Mesenchymal stem cell (in vitro differentiated cells and primary cell): ENCODE results near the gene NFATC2.

Experiments
- DNase-seq: peaks from one replicate; pipeline ENCODE4 v3.0.0-alpha.2; 2013
- H2AFZ ChIP-seq: one replicate; pipeline ENCODE4 v1.6.1; 2013; ENCODE audit warnings: low read depth, mild to moderate bottlenecking, control low read depth, inconsistent platforms, low read length, moderate library complexity
- H2AK5ac ChIP-seq: 2 replicates; pipeline ENCODE4 v1.6.1; 2013; ENCODE audit warnings: low read length, moderate library complexity, mild to moderate bottlenecking, inconsistent platforms; ENCODE audit not compliant: severe bottlenecking
- H2BK120ac ChIP-seq: one replicate; pipeline ENCODE4 v1.6.1; 2013; ENCODE audit warnings: low read depth, mild to moderate bottlenecking, inconsistent platforms, low read length, moderate library complexity
- H2BK12ac ChIP-seq, 2 experiments: one replicate each; pipeline ENCODE4 v1.6.1; 2013; ENCODE audit warnings: inconsistent platforms in 2 of 2, low read length in 2 of 2, mild to moderate bottlenecking in 2 of 2, moderate library complexity in 2 of 2, control low read depth in 1 of 2
- H2BK15ac ChIP-seq: one replicate; pipeline ENCODE4 v1.6.1; 2013; ENCODE audit warnings: mild to moderate bottlenecking, low read depth, inconsistent platforms; ENCODE audit not compliant: poor library complexity, severe bottlenecking
- H2BK5ac ChIP-seq: 2 replicates; pipeline ENCODE4 v1.6.1; 2013; ENCODE audit warnings: low read depth, mild to moderate bottlenecking, low read length, control low read depth, inconsistent platforms; ENCODE audit not compliant: poor library complexity, severe bottlenecking
- H3K14ac ChIP-seq, 2 experiments: one replicate each; pipeline ENCODE4 v1.6.1; 2013; ENCODE audit warnings: inconsistent platforms in 2 of 2, low read length in 2 of 2, control low read depth in 1 of 2, mild to moderate bottlenecking in 1 of 2, moderate library complexity in 1 of 2
- H3K18ac ChIP-seq, 2 experiments: one replicate each; pipeline ENCODE4 v1.6.1; 2013; ENCODE audit warnings: inconsistent platforms in 2 of 2, low read length in 2 of 2, control low read depth in 1 of 2, low read depth in 1 of 2, mild to moderate bottlenecking in 1 of 2
- H3K23ac ChIP-seq, 2 experiments: one replicate each; pipeline ENCODE4 v1.6.1; 2013; ENCODE audit warnings: inconsistent platforms in 2 of 2, low read length in 2 of 2, mild to moderate bottlenecking in 2 of 2, moderate library complexity in 2 of 2, control low read depth in 1 of 2
- H3K27ac ChIP-seq: 2 replicates; pipeline ENCODE4 v1.5.1; 2013; ENCODE audit warnings: mild to moderate bottlenecking, moderate library complexity, low read length, control low read depth, inconsistent platforms; ENCODE audit not compliant: poor library complexity, severe bottlenecking
- H3K27me3 ChIP-seq, 2 experiments: 2 replicates each; pipeline versions ENCODE4 v1.6.1 to v1.7.0; 2013; ENCODE audit warnings: low read length in 2 of 2, mild to moderate bottlenecking in 2 of 2, moderate library complexity in 2 of 2, control low read depth in 1 of 2, inconsistent platforms in 1 of 2; ENCODE audit not compliant: control insufficient read depth in 1 of 2, insufficient read depth in 1 of 2
- H3K36me3 ChIP-seq, 2 experiments: 2 replicates each; pipeline versions ENCODE4 v1.6.1 to v1.7.0; 2013; ENCODE audit warnings: low read length in 2 of 2, control low read depth in 1 of 2, inconsistent platforms in 1 of 2, low read depth in 1 of 2, mild to moderate bottlenecking in 1 of 2; ENCODE audit not compliant: insufficient read depth in 2 of 2, control insufficient read depth in 1 of 2
- H3K4ac ChIP-seq, 2 experiments: one replicate each; pipeline ENCODE4 v1.6.1; 2013; ENCODE audit warnings: inconsistent platforms in 2 of 2, low read length in 2 of 2, mild to moderate bottlenecking in 2 of 2, moderate library complexity in 2 of 2, control low read depth in 1 of 2, low read depth in 1 of 2
- H3K4me1 ChIP-seq: 2 replicates; pipeline ENCODE4 v1.6.1; 2013; ENCODE audit warnings: low read depth, low read length, control low read depth; ENCODE audit not compliant: control insufficient read depth, insufficient read depth
- H3K4me2 ChIP-seq: 2 replicates; pipeline ENCODE4 v1.6.1; 2013; ENCODE audit warnings: low read length, mild to moderate bottlenecking, inconsistent platforms; ENCODE audit not compliant: poor library complexity, severe bottlenecking
- H3K4me3 ChIP-seq, 2 experiments: 2 replicates each; pipeline versions ENCODE4 v1.5.1 to v1.7.0; 2013; ENCODE audit warnings: low read length in 2 of 2, mild to moderate bottlenecking in 2 of 2, control low read depth in 1 of 2, low read depth in 1 of 2; ENCODE audit not compliant: insufficient read depth in 1 of 2
- H3K79me1 ChIP-seq: replicated peaks from 2 replicates; pipeline ENCODE4 v1.6.1; 2013; ENCODE audit warnings: mild to moderate bottlenecking, control low read depth, low read length, inconsistent platforms; ENCODE audit not compliant: poor library complexity, severe bottlenecking
- H3K9ac ChIP-seq: 2 replicates; pipeline ENCODE4 v1.7.0; 2013; ENCODE audit warnings: mild to moderate bottlenecking, low read length, moderate library complexity
- H3K9me3 ChIP-seq: 2 replicates; pipeline ENCODE4 v1.7.0; 2013; ENCODE audit warnings: mild to moderate bottlenecking, low read length; ENCODE audit not compliant: control insufficient read depth
- H4K8ac ChIP-seq: one replicate; pipeline ENCODE4 v1.6.1; 2013; ENCODE audit warnings: inconsistent platforms, mild to moderate bottlenecking, low read length, moderate library complexity
- H4K91ac ChIP-seq: one replicate; pipeline ENCODE4 v1.6.1; 2013; ENCODE audit warnings: mild to moderate bottlenecking, low read length, inconsistent platforms
- WGBS: methylation state at CpG from one replicate; pipeline ENCODE4 v1.1.7; 2013; ENCODE audit warnings: mixed read lengths; 5-methylcytosine and 5-hydroxymethylcytosine counted together

Gene NFATC2

DNA sequence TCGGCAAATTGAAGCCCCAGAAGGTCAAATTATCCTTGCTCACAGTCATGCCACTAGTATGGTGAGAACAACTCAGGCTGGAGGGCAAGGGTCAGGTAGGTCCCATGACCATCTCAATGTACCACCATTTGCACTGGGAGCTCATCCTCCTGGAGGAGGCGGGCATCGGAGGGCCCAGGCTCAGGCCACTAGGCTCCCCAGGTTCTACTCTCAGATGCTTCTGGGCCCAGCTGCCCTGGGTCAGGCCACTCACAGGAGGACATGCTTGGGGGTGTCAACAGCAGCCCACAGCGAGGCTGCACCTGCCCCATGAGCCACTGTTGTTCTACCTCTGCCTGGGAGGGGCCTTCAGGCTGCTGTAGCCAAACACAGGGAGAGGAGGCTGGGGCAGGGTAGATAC lies 39.1 kb downstream of the NFATC2 start:
- Histone ChIP-seq H3K18ac (no peak overlapping the region), H2AFZ (no peak overlapping the region), H3K9ac (no peak overlapping the region), H3K4me3 (no peak overlapping the region), H2BK15ac (no peak overlapping the region), H3K79me1 (no peaks in the 10 kb centered on the region), H3K4me2 (no peak overlapping the region), H4K8ac (no peak overlapping the region), H3K14ac (no peak overlapping the region), H3K4me1 (peaks cover 1% of the 10 kb centered on the region), H3K36me3 (no peaks in the 10 kb centered on the region), H3K27ac (no peak overlapping the region), H2BK5ac (no peak overlapping the region), H2BK120ac (no peak overlapping the region), H2BK12ac (no peak overlapping the region), H3K4ac (no peak overlapping the region), H2AK5ac (no peak overlapping the region), H3K23ac (no peak overlapping the region), H4K91ac (peak overlapping the region; percentile 66), H3K27me3 (peaks cover 7 to 11% of the 10 kb centered on the region in 2 experiments), H3K9me3 (no peaks in the 10 kb centered on the region)
- 92% methylated on average over 4 of the region's 4 CpGs for WGBS
- DNase-seq, result no peak

DNA sequence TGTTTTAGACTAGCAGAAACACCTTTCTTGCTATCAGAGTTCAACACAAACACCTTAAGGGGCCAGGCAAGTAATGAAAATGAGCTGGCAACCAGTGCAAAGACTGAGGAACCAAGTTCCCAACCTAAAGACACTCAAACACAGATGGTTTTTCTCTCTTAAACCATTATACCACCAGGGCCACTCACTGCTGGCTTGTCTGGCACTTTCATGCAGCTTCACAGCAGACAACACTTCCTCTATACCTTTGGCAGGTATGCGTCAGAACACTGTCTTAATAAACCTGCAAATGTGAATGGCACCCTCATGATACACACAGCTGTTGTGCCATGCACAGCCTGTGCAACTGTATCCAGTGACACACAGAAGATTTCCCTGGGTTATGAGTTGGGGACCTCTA lies 41.6 kb downstream of the NFATC2 start:
- peaks cover 9 to 15% of the 10 kb centered on the region in 2 experiments for H3K27me3 ChIP-seq
- no peak overlapping the region for H2BK5ac ChIP-seq
- H3K4me3 ChIP-seq, result no peak overlapping the region
- H4K8ac ChIP-seq, result no peak overlapping the region
- H3K36me3 ChIP-seq, result no peaks in the 10 kb centered on the region
- H3K14ac ChIP-seq, result no peak overlapping the region
- H3K79me1 ChIP-seq, result no peaks in the 10 kb centered on the region
- H3K23ac ChIP-seq, result no peak overlapping the region
- H2BK12ac ChIP-seq, result no peak overlapping the region
- no peak overlapping the region for H2BK120ac ChIP-seq
- H3K18ac ChIP-seq, result no peak overlapping the region
- no peak overlapping the region for H3K4ac ChIP-seq
- H2AFZ ChIP-seq, result no peak overlapping the region
- H3K4me1 ChIP-seq, result peaks cover 1% of the 10 kb centered on the region
- 94% methylated on average over 1 of the region's 1 CpG for WGBS
- no peak overlapping the region for H3K27ac ChIP-seq
- H3K9me3 ChIP-seq, result no peaks in the 10 kb centered on the region
- DNase-seq, result no peak
- no peak overlapping the region for H3K9ac ChIP-seq
- no peak overlapping the region for H2AK5ac ChIP-seq
- no peak overlapping the region for H4K91ac ChIP-seq
- H3K4me2 ChIP-seq, result no peak overlapping the region
- H2BK15ac ChIP-seq, result no peak overlapping the region

DNA sequence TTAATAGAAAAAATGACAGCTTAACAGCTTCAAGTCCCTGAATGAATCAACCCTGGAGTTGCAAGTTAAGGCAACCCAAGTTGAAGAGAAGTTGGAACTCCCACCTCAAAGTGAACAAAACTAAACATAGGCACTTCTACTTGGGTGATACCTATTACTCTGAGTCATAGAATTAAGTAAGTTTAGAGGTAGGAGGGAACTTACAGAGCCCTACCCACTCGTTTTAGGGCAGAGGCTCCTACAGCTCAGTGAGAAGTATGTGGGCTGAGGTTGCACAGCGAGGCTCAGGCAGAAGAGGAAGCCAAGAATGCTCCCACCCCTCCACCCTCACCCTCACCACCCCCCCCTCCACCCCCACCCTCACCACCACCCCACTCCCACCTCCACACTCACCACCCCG lies 42.2 kb downstream of the NFATC2 start:
- H3K4me2 ChIP-seq, result no peak overlapping the region
- no peak overlapping the region for H3K4me3 ChIP-seq
- no peak overlapping the region for H3K23ac ChIP-seq
- peaks cover 9 to 15% of the 10 kb centered on the region in 2 experiments for H3K27me3 ChIP-seq
- no peak overlapping the region for H2BK15ac ChIP-seq
- no peak for DNase-seq
- no peak overlapping the region for H2AK5ac ChIP-seq
- WGBS, result no CpG with 5 or more reads among the region's 3 CpGs
- H3K18ac ChIP-seq, result no peak overlapping the region
- no peak overlapping the region for H2BK5ac ChIP-seq
- H4K8ac ChIP-seq, result no peak overlapping the region
- no peak overlapping the region for H3K14ac ChIP-seq
- no peak overlapping the region for H3K4ac ChIP-seq
- peaks cover 1% of the 10 kb centered on the region for H3K4me1 ChIP-seq
- H2AFZ ChIP-seq, result no peak overlapping the region
- H3K79me1 ChIP-seq, result no peaks in the 10 kb centered on the region
- H3K9me3 ChIP-seq, result no peaks in the 10 kb centered on the region
- H3K27ac ChIP-seq, result no peak overlapping the region
- H2BK12ac ChIP-seq, result no peak overlapping the region
- H2BK120ac ChIP-seq, result no peak overlapping the region
- no peak overlapping the region for H3K9ac ChIP-seq
- H4K91ac ChIP-seq, result no peak overlapping the region
- no peaks in the 10 kb centered on the region for H3K36me3 ChIP-seq

DNA sequence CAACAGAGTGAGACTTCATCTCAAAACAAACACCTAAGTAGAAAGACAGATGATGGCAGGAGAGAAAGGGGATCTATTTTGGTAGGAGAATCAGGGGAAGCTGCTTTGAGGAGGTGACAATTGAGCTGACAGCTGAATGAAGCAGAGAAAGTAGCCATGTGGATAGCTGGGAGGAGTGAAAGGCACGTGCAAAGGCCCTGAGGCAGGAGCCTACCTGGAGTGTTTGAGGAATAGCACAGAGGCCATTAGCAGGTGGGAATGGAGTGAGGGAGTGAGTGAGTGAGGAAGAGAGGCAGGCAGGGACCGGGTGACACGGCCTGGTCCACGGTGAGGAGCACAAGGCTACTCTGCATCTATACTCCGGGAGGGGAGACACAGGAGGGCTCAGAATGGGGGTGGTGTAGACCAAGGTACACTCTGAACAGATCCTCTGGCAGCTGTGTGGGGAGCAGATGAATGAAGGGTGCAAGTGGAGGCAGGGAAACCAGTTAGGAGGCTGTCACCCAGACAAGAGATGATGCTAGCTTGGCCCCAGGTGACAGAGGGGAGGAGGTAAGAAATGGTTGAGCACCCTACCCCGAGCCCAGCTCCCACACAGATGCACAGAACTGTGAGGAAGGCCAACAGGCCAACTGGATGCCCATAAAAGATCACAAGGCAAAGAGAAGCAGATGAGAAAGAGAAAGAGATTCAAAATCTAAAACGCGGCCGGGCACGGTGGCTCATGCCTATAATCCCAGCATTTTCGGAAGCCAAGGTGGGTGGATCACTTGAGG lies 43.6 kb downstream of the NFATC2 start:
- no peak for DNase-seq
- Histone ChIP-seq H3K4me1 (peaks cover 1% of the 10 kb centered on the region), H3K4ac (no peak overlapping the region), H2BK5ac (no peak overlapping the region), H3K14ac (no peak overlapping the region), H3K23ac (peak overlapping the region in 1 of 2 experiments; percentile 77), H2AK5ac (no peak overlapping the region), H3K18ac (no peak overlapping the region), H3K27me3 (peaks cover 20 to 25% of the 10 kb centered on the region in 2 experiments), H2BK15ac (no peak overlapping the region), H4K8ac (no peak overlapping the region), H3K9me3 (no peaks in the 10 kb centered on the region), H2AFZ (no peak overlapping the region), H3K9ac (no peak overlapping the region), H3K4me2 (no peak overlapping the region), H2BK120ac (no peak overlapping the region), H3K27ac (no peak overlapping the region), H3K79me1 (no peaks in the 10 kb centered on the region), H3K36me3 (no peaks in the 10 kb centered on the region), H4K91ac (no peak overlapping the region), H2BK12ac (peak overlapping the region in 1 of 2 experiments; percentile 37), H3K4me3 (no peak overlapping the region)
- 92% methylated on average over 11 of the region's 11 CpGs for WGBS
